GM12892 (cell line): ENCODE measurements around the gene POLR3A.

Experiments
- POLR2A ChIP-seq: IDR thresholded peaks from 2 replicates; pipeline ENCODE4 v1.6.1; 2011; ENCODE audit warnings: low read depth, low read length, control low read depth
- POLR2AphosphoS5 ChIP-seq: IDR thresholded peaks from 2 replicates; pipeline ENCODE4 v1.6.1; 2011; ENCODE audit warnings: low read depth, low read length, control low read depth

GRCh38 chr10:77987671-77988255 lies 41.6 kb downstream of the POLR3A start:
- no peak for TF ChIP-seq POLR2A
- no peak for TF ChIP-seq POLR2AphosphoS5
